Kidney epithelial cell (primary cell): ENCODE measurements around the gene UBXN7. TPM values are rescaled to one million over a fixed set of nuclear protein-coding genes. Genes with fewer than 3 reads are reported as not detected.
"Not testable (repeated sequence)": the region's sequence is repeated elsewhere in the genome, so short reads cannot be mapped to it uniquely, and the experiment has no call there.

Experiments used
- DNase-seq: peaks from one replicate; pipeline ENCODE4 v3.0.0-alpha.2; 2010; ENCODE audit warnings: low read depth
- H3K27me3 ChIP-seq: 2 replicates; pipeline ENCODE4 v1.6.0; 2011; ENCODE audit warnings: low read length; ENCODE audit not compliant: control insufficient read depth, insufficient read depth
- H3K36me3 ChIP-seq: 2 replicates; pipeline ENCODE4 v1.5.1; 2011; ENCODE audit warnings: low read length; ENCODE audit not compliant: control insufficient read depth, insufficient read depth
- H3K4me3 ChIP-seq: 2 replicates; pipeline ENCODE4 v1.5.1; 2011; ENCODE audit warnings: low read depth, mild to moderate bottlenecking, control low read depth, low read length
- CTCF ChIP-seq: IDR thresholded peaks from 2 replicates; pipeline ENCODE4 v1.5.1; 2011; ENCODE audit warnings: mild to moderate bottlenecking, moderate library complexity, low read length, control low read depth, inconsistent platforms; ENCODE audit not compliant: insufficient read depth, poor library complexity, severe bottlenecking
- total RNA-seq: library from RNA; depleted of rRNA; stranded (reverse); fragments of >200 nt; gene quantifications from 2 replicates; pipeline ENCODE4 v1.2.3, GENCODE V29; 2015

UBXN7 gene
- total RNA-seq, 1 donor from 2014 or later, result 16.4 TPM

GRCh38 chr3:196360586-196360985 is 71.6 kb downstream of the UBXN7 start:
- Histone ChIP-seq H3K4me3 (no peak overlapping the region), H3K36me3 (peaks cover 1% of the 10 kb centered on the region), H3K27me3 (no peaks in the 10 kb centered on the region)
- DNase-seq, result no peak
- no peak for TF ChIP-seq CTCF

GRCh38 chr3:196358540-196358939 is 73.7 kb downstream of the UBXN7 start:
- H3K4me3 ChIP-seq, DNase-seq, H3K36me3 ChIP-seq, H3K27me3 ChIP-seq: not testable (repeated sequence)

GRCh38 chr3:196357905-196358304 is 74.3 kb downstream of the UBXN7 start:
- H3K36me3 ChIP-seq, result peaks cover 1% of the 10 kb centered on the region
- H3K27me3 ChIP-seq, result no peaks in the 10 kb centered on the region
- no peak for DNase-seq
- TF ChIP-seq CTCF, result no peak
- no peak overlapping the region for H3K4me3 ChIP-seq

GRCh38 chr3:196356556-196356955 is 75.7 kb downstream of the UBXN7 start:
- no peak for DNase-seq
- no peak for TF ChIP-seq CTCF
- Histone ChIP-seq H3K4me3 (no peak overlapping the region), H3K27me3 (no peaks in the 10 kb centered on the region), H3K36me3 (peaks cover 1% of the 10 kb centered on the region)

GRCh38 chr3:196355668-196356067 is 76.6 kb downstream of the UBXN7 start:
- Histone ChIP-seq H3K27me3 (no peaks in the 10 kb centered on the region), H3K36me3 (peaks cover 1% of the 10 kb centered on the region)
- no peak for TF ChIP-seq CTCF

GRCh38 chr3:196354132-196354531 is 78.1 kb downstream of the UBXN7 start:
- peaks cover 1% of the 10 kb centered on the region for H3K36me3 ChIP-seq
- no peak for DNase-seq

More at GRCh38 chr3:196355668-196356067, 76.6 kb downstream of the UBXN7 start:
- no peak overlapping the region for H3K4me3 ChIP-seq
- DNase-seq, result no peak

More at GRCh38 chr3:196354132-196354531, 78.1 kb downstream of the UBXN7 start:
- no peaks in the 10 kb centered on the region for H3K27me3 ChIP-seq
- no peak for TF ChIP-seq CTCF
- H3K4me3 ChIP-seq, result no peak overlapping the region
